ENCODE results near the gene KRT16. TPM values are rescaled to one million over a fixed set of nuclear protein-coding genes. Genes with fewer than 3 reads are reported as not detected.
"Not testable (repeated sequence)": the region's sequence is repeated elsewhere in the genome, so short reads cannot be mapped to it uniquely, and the experiment has no call there.

KRT16 gene
- total and polyA plus RNA-seq, 2 donors (not counting 1 experiment from before 2014, with no cell fraction given), result not detected

DNA sequence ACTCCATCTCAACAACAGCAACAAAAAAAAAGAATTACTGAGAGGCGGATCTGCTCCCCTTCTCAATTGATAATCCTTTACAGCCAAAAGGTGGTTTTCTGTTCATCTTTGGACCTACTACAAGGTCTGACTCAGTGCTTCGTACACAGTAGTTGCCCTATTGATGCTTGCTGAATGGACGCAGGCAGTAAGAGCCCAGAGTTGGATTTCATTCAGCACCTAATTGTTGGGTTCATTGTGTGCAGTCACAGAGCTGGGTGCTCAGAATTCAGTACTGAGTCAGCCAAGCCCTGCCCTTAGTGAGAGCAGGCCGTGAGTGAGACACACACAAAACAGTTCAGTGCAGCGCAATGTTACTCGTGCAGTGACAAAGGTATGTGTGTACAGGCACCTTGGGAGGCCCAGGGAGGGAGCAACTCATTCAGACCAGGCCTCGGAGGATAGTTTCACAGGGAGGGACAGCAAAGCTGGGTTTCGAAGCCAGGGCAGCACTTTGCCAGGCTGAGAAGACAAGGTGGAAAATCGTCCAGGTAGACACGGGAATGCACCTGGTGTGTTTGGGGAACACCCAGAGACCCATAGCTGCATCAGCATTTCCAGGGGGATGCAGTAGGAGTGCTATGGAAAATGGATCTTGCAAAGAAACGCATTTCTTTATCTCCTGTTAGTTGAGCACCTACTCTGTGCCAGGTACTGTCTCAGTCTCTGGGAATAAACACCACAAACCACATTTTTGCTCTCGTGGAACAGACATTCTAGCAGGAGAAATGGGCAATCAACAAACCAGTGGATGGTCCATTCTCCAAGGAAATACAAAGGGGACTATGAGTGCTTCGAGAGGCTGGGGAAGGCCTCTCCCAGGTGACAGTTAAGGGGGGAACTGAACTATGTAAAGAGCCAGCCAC is 29.9 kb upstream of the KRT16 start:
- Histone ChIP-seq H3K27ac (ENCODE audit: low read length in 2 of 2) (no peak overlapping the region), H3K4me3 (ENCODE audit: control extremely low read depth in 1 of 5, extremely low read depth in 1 of 5, insufficient read depth in 1 of 5, low read depth in 2 of 5, low read length in 4 of 5) (no peak overlapping the region), H3K9ac (ENCODE audit: low read length) (no peak overlapping the region), H3K27me3 (replicated peaks in 1 of 4; ENCODE audit: control extremely low read depth in 1 of 4, control insufficient read depth in 3 of 4, insufficient read depth in 4 of 4, low read length in 3 of 4) (peaks cover 0 to 2% (median 0%) of the 10 kb centered on the region in 4 experiments), H3K4me1 (ENCODE audit: control insufficient read depth in 2 of 2, insufficient read depth in 2 of 2, low read length in 2 of 2) (no peaks in the 10 kb centered on the region), H2AFZ (ENCODE audit: insufficient read depth, low read depth, low read length, poor library complexity, severe bottlenecking) (no peak overlapping the region), H4K20me1 (ENCODE audit: control insufficient read depth, insufficient read depth, low read length, poor library complexity, severe bottlenecking) (no peaks in the 10 kb centered on the region), H3K79me2 (ENCODE audit: control insufficient read depth, insufficient read depth, low read length) (no peaks in the 10 kb centered on the region), H3K4me2 (replicated peaks; ENCODE audit: low read depth, low read length, poor library complexity, severe bottlenecking) (no peak overlapping the region), H3K36me3 (replicated peaks in 1 of 2; ENCODE audit: control extremely low read depth in 1 of 2, control insufficient read depth in 1 of 2, extremely low read depth in 1 of 2, insufficient read depth in 2 of 2, low read length in 1 of 2) (no peaks in the 10 kb centered on the region), H3K9me3 (ENCODE audit: control extremely low read depth in 1 of 3, control insufficient read depth in 2 of 3, insufficient read depth in 1 of 3, low read length in 2 of 3) (no peaks in the 10 kb centered on the region)
- 86% methylated on average over 11 of the region's 13 CpGs for WGBS (ENCODE audit: insufficient coverage)
- no peak for TF ChIP-seq EZH2 (IDR thresholded peaks at IDR 0.05; ENCODE audit: borderline replicate concordance, insufficient read depth, low read depth, low read length, poor library complexity, severe bottlenecking)
- TF ChIP-seq, protein P1, sequence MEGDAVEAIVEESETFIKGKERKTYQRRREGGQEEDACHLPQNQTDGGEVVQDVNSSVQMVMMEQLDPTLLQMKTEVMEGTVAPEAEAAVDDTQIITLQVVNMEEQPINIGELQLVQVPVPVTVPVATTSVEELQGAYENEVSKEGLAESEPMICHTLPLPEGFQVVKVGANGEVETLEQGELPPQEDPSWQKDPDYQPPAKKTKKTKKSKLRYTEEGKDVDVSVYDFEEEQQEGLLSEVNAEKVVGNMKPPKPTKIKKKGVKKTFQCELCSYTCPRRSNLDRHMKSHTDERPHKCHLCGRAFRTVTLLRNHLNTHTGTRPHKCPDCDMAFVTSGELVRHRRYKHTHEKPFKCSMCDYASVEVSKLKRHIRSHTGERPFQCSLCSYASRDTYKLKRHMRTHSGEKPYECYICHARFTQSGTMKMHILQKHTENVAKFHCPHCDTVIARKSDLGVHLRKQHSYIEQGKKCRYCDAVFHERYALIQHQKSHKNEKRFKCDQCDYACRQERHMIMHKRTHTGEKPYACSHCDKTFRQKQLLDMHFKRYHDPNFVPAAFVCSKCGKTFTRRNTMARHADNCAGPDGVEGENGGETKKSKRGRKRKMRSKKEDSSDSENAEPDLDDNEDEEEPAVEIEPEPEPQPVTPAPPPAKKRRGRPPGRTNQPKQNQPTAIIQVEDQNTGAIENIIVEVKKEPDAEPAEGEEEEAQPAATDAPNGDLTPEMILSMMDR (IDR thresholded peaks at IDR 0.05), result no peak
- CTCF ChIA-PET, result interaction anchor here (11.9 kb wide), 1 partner anchor 23 kb away, joined by 438 read pairs; no protein-coding TSS in a partner anchor
- intact Hi-C loops (cut with micrococcal nuclease), result no loop called here
- no peak overlapping the region for H3K27ac Mint-ChIP-seq
- no peaks in the 10 kb centered on the region for H3K27me3 Mint-ChIP-seq
- no peak overlapping the region for H3K4me3 Mint-ChIP-seq
- no peaks in the 10 kb centered on the region for H3K9me3 Mint-ChIP-seq (ENCODE audit: insufficient read depth)
- POLR2A ChIA-PET, result no interaction called here
- DNase-seq, result no peak
- H3K4me1 Mint-ChIP-seq, result no peaks in the 10 kb centered on the region
- ATAC-seq (ENCODE audit: low read depth), result no peak

- H3K4me3 ChIP-seq (ENCODE audit: control extremely low read depth in 1 of 5, extremely low read depth in 1 of 5, insufficient read depth in 1 of 5, low read depth in 2 of 5, low read length in 4 of 5); H3K4me1 Mint-ChIP-seq; H4K20me1 ChIP-seq (ENCODE audit: control insufficient read depth, insufficient read depth, low read length, poor library complexity, severe bottlenecking); H3K27ac Mint-ChIP-seq; H3K4me2 ChIP-seq (replicated peaks; ENCODE audit: low read depth, low read length, poor library complexity, severe bottlenecking); H3K4me3 Mint-ChIP-seq; H3K9me3 Mint-ChIP-seq (ENCODE audit: insufficient read depth); H2AFZ ChIP-seq (ENCODE audit: insufficient read depth, low read depth, low read length, poor library complexity, severe bottlenecking); H3K27me3 Mint-ChIP-seq; H3K9ac ChIP-seq (ENCODE audit: low read length); H3K27me3 ChIP-seq (replicated peaks in 1 of 4; ENCODE audit: control extremely low read depth in 1 of 4, control insufficient read depth in 3 of 4, insufficient read depth in 4 of 4, low read length in 3 of 4); H3K9me3 ChIP-seq (ENCODE audit: control extremely low read depth in 1 of 3, control insufficient read depth in 2 of 3, insufficient read depth in 1 of 3, low read length in 2 of 3); ATAC-seq (ENCODE audit: low read depth); POLR2A ChIA-PET; H3K36me3 ChIP-seq (replicated peaks in 1 of 2; ENCODE audit: control extremely low read depth in 1 of 2, control insufficient read depth in 1 of 2, extremely low read depth in 1 of 2, insufficient read depth in 2 of 2, low read length in 1 of 2); DNase-seq; H3K27ac ChIP-seq (ENCODE audit: low read length in 2 of 2); intact Hi-C loops (cut with micrococcal nuclease); H3K4me1 ChIP-seq (ENCODE audit: control insufficient read depth in 2 of 2, insufficient read depth in 2 of 2, low read length in 2 of 2); H3K79me2 ChIP-seq (ENCODE audit: control insufficient read depth, insufficient read depth, low read length): not testable (repeated sequence)
- WGBS (ENCODE audit: insufficient coverage), result 94% methylated on average over 3 of the region's 5 CpGs
- CTCF ChIA-PET, result interaction anchor here (0.9 to 1.4 kb wide), 2 partner anchors 9 to 22 kb away, joined by 3 read pairs; no protein-coding TSS in a partner anchor
Observed at GRCh38 chr17:41640596-41640995, 28.0 kb upstream of the KRT16 start.

Measured in B cell (primary cell).